EL (cell line): ENCODE measurements around the gene NUTM2F.
"Not testable (repeated sequence)": the region's sequence is repeated elsewhere in the genome, so short reads cannot be mapped to it uniquely, and the experiment has no call there.

ENCODE experiments used
- DNase-seq: peaks from one replicate; pipeline ENCODE4 v3.0.0-alpha.2; 2016

The NUTM2F gene

GRCh38 chr9:94315034-94315984 lies 13.1 kb downstream of the NUTM2F start:
- not testable (repeated sequence) for DNase-seq

GRCh38 chr9:94303321-94303720 lies 25.1 kb downstream of the NUTM2F start:
- no peak for DNase-seq

- no peak for DNase-seq
These were observed 26.0 kb downstream of the NUTM2F start for GRCh38 chr9:94302426-94302825.

GRCh38 chr9:94301583-94301982 lies 26.9 kb downstream of the NUTM2F start:
- no peak for DNase-seq

- no peak for DNase-seq
These were observed 27.8 kb downstream of the NUTM2F start for GRCh38 chr9:94300470-94301301.

GRCh38 chr9:94298949-94299599 lies 29.4 kb downstream of the NUTM2F start:
- no peak for DNase-seq

- DNase-seq = peak; percentile 48
These were observed 38.8 kb downstream of the NUTM2F start for GRCh38 chr9:94289691-94290090.

- no peak for DNase-seq
These were observed 40.4 kb downstream of the NUTM2F start for GRCh38 chr9:94287877-94288513.

GRCh38 chr9:94286116-94286515 lies 42.3 kb downstream of the NUTM2F start:
- peak; percentile 52 for DNase-seq

GRCh38 chr9:94281101-94281500 lies 47.3 kb downstream of the NUTM2F start:
- no peak for DNase-seq

- no peak for DNase-seq
These were observed 47.9 kb downstream of the NUTM2F start for GRCh38 chr9:94280409-94280989.

GRCh38 chr9:94277885-94278536 lies 50.4 kb downstream of the NUTM2F start:
- no peak for DNase-seq

GRCh38 chr9:94277029-94277428 lies 51.4 kb downstream of the NUTM2F start:
- DNase-seq = not testable (repeated sequence)

GRCh38 chr9:94270009-94270408 lies 58.4 kb downstream of the NUTM2F start:
- DNase-seq = no peak

- no peak for DNase-seq
These were observed 59.2 kb downstream of the NUTM2F start for GRCh38 chr9:94269264-94269663.
